ENCODE results near the gene UNC5CL. TPM values are rescaled to one million over a fixed set of nuclear protein-coding genes. Genes with fewer than 3 reads are reported as not detected.

UNC5CL gene
- total RNA-seq, 2 donors from 2014 or later, result 4.1 to 4.2 TPM

GRCh38 chr6:41061196-41061726 lies 22.2 kb upstream of the UNC5CL start:
- Histone ChIP-seq H3K4me3 (no peak overlapping the region), H3K4me1 (peaks cover 11% of the 10 kb centered on the region), H3K27me3 (no peaks in the 10 kb centered on the region), H3K9me3 (no peaks in the 10 kb centered on the region), H3K27ac (no peak overlapping the region), H3K9ac (ENCODE audit: low read depth in 2 of 2, low read length in 2 of 2) (no peak overlapping the region), H3K36me3 (no peaks in the 10 kb centered on the region)
- DNase-seq, result no peak
- TF ChIP-seq, protein P1, sequence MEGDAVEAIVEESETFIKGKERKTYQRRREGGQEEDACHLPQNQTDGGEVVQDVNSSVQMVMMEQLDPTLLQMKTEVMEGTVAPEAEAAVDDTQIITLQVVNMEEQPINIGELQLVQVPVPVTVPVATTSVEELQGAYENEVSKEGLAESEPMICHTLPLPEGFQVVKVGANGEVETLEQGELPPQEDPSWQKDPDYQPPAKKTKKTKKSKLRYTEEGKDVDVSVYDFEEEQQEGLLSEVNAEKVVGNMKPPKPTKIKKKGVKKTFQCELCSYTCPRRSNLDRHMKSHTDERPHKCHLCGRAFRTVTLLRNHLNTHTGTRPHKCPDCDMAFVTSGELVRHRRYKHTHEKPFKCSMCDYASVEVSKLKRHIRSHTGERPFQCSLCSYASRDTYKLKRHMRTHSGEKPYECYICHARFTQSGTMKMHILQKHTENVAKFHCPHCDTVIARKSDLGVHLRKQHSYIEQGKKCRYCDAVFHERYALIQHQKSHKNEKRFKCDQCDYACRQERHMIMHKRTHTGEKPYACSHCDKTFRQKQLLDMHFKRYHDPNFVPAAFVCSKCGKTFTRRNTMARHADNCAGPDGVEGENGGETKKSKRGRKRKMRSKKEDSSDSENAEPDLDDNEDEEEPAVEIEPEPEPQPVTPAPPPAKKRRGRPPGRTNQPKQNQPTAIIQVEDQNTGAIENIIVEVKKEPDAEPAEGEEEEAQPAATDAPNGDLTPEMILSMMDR (IDR thresholded peaks at IDR 0.05), result no peak
- intact Hi-C loops (cut with DNase I), result no loop called here

GRCh38 chr6:41059556-41059955 lies 20.5 kb upstream of the UNC5CL start:
- Histone ChIP-seq H3K27me3 (no peaks in the 10 kb centered on the region), H3K27ac (no peak overlapping the region), H3K36me3 (no peaks in the 10 kb centered on the region), H3K4me1 (peaks cover 5% of the 10 kb centered on the region), H3K9me3 (no peaks in the 10 kb centered on the region), H3K9ac (ENCODE audit: low read depth in 2 of 2, low read length in 2 of 2) (no peak overlapping the region), H3K4me3 (no peak overlapping the region)
- no peak for DNase-seq
- intact Hi-C loops (cut with DNase I), result no loop called here
- TF ChIP-seq, protein P1 (IDR thresholded peaks at IDR 0.05), result no peak

- DNase-seq, result no peak
- Histone ChIP-seq H3K4me1 (peaks cover 5% of the 10 kb centered on the region), H3K27me3 (no peaks in the 10 kb centered on the region), H3K4me3 (no peak overlapping the region), H3K27ac (no peak overlapping the region), H3K9ac (ENCODE audit: low read depth in 2 of 2, low read length in 2 of 2) (no peak overlapping the region), H3K9me3 (no peaks in the 10 kb centered on the region), H3K36me3 (no peaks in the 10 kb centered on the region)
- TF ChIP-seq, protein P1 (IDR thresholded peaks at IDR 0.05), result no peak
- intact Hi-C loops (cut with DNase I), result no loop called here
These were observed 19.8 kb upstream of the UNC5CL start for GRCh38 chr6:41058783-41059181.

GRCh38 chr6:41056768-41057490 lies 17.9 kb upstream of the UNC5CL start:
- peaks cover 5% of the 10 kb centered on the region for H3K4me1 ChIP-seq
- H3K27me3 ChIP-seq, result no peaks in the 10 kb centered on the region
- no peak for DNase-seq
- no peak overlapping the region for H3K9ac ChIP-seq (ENCODE audit: low read depth in 2 of 2, low read length in 2 of 2)
- no peak overlapping the region for H3K27ac ChIP-seq
- TF ChIP-seq, protein P1 (IDR thresholded peaks at IDR 0.05), result no peak
- no peak overlapping the region for H3K4me3 ChIP-seq
- intact Hi-C loops (cut with DNase I), result no loop called here
- no peaks in the 10 kb centered on the region for H3K36me3 ChIP-seq
- H3K9me3 ChIP-seq, result no peaks in the 10 kb centered on the region

DNA sequence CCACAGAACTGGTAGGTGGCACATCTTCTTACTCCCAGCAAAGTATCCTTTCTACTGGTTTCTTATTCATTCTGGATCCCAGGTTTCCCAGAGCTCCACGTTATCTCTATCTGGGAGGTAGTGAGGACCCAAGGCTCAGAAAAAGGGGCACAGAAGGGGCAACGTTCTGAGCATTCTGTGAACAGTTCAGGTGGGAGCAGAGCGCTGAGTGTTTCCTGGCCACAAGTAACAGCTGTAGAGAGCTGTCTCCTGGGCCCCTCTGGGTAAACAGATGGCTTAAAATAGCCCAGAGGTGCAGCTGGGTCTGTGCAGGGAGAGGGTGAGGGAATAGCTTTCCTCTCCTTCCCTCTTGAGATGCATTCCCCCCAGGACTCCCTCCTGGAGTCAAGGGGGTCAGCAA lies 16.1 kb upstream of the UNC5CL start:
- Histone ChIP-seq H3K9ac (ENCODE audit: low read depth in 2 of 2, low read length in 2 of 2) (no peak overlapping the region), H3K27ac (no peak overlapping the region), H3K27me3 (no peaks in the 10 kb centered on the region), H3K4me3 (no peak overlapping the region), H3K36me3 (no peaks in the 10 kb centered on the region), H3K9me3 (no peaks in the 10 kb centered on the region), H3K4me1 (peaks cover 5% of the 10 kb centered on the region)
- no peak for DNase-seq
- TF ChIP-seq, protein P1 (IDR thresholded peaks at IDR 0.05), result no peak
- intact Hi-C loops (cut with DNase I), result no loop called here

Data from colonic mucosa (tissue), 4 donors.